Ureter (tissue), 1 donor: ENCODE results near the gene THSD4. TPM values are rescaled to one million over a fixed set of nuclear protein-coding genes. Genes with fewer than 3 reads are reported as not detected.

Experiments used
- DNase-seq: peaks from one replicate; pipeline ENCODE4 v3.0.0-alpha.2; 2020; ENCODE audit warnings: low spot score
- total RNA-seq: library from RNA; stranded (reverse); gene quantifications from one replicate; pipeline ENCODE4 v1.2.4, GENCODE V29; 2023
- donor health status: DM: yes; HTN: yes; CAD: no.

The THSD4 gene
- total RNA-seq, 1 donor from 2014 or later, result 57.9 TPM

GRCh38 chr15:71626596-71627088 lies 511.4 kb downstream of the THSD4 start:
- no peak for DNase-seq

DNA sequence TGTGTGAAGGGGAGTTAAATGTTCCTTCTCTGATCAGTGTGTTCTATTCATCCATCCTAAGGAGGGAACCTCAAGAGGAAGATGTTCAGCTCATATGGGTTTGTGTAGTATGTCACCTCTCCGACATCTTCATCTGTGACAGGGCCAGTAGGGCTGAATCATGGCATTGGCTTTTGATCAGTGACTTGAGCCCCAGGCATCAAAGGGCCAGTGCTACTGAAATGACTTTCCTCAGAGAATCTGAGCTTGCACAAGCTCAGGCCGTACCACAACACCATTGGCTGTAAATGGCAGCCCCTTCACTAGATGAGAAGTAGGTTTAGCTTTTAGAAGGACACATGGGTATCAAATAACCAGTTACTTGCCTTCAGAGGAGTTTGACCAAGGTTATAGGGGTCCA lies 511.9 kb downstream of the THSD4 start:
- no peak for DNase-seq

GRCh38 chr15:71627604-71628003 lies 512.3 kb downstream of the THSD4 start:
- no peak for DNase-seq

DNA sequence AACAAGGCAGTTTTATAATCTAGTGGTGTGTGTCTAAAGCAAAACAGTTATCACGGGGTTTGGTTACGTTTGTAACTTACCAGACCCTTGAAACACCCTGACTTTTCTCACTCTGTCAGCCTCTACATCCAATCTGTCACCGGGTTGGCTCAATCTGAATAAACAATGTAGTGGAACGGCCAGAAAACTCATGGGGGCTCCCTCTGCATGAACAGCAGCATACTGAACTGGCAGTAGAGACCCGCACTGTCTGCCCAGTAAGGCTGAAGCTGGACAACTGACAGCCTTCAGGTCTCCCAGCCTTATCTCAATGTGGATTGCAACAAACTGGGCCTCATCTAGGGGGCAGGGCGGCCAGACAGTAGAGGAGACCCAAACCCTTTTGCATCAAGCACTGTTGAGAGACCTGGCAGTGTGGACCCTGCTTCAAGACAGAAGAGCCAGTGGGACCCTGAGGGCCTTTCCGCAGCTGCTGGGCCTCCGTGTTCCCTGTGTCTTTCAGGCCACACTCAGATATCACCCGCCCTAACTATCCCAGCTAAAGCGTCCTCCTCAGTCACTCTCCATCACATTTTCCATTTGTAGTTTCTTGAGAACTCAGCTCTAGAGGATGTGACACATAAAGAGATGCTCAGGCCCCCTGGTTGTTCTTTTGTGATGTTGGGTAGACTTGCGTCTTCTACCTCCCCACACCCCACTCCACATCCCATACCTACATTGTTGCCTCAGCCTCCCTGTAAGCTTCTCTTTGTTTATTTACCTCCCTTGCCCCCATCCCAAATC lies 513.9 kb downstream of the THSD4 start:
- no peak for DNase-seq

GRCh38 chr15:71629781-71630474 lies 514.7 kb downstream of the THSD4 start:
- no peak for DNase-seq

GRCh38 chr15:71630475-71630809 lies 515.2 kb downstream of the THSD4 start:
- no peak for DNase-seq

DNA sequence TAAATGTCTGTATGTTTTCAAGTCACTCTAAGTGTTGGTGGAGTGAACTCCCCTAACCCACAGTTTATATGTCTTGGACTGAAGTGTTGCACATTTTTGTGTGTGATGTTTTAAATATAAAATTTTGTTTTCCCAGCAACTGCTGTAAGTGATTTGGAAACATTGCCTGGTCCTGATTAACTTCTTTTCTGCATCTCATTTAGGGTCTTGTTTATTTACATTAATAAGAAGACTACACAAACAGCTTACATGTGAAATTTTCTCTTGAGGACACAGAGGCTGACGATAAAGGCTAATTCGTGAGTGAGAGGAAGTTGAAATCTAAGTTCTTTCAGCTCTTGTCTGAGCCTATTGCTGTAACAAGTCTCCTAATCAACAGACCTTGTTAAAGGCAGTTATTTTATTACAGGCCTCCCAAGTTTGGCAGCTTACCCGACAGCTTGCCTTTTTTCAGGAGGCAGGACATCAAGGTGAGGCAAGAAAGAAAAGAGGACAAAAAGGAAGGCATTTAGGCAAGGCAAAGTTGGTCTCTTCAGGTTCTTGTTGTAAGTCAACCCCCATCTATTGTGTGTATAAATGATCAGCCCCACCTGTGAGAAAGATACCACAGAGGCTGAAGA lies 517.4 kb downstream of the THSD4 start:
- DNase-seq, result no peak

- no peak for DNase-seq
Measured at GRCh38 chr15:71634820-71635560, 519.7 kb downstream of the THSD4 start.

DNA sequence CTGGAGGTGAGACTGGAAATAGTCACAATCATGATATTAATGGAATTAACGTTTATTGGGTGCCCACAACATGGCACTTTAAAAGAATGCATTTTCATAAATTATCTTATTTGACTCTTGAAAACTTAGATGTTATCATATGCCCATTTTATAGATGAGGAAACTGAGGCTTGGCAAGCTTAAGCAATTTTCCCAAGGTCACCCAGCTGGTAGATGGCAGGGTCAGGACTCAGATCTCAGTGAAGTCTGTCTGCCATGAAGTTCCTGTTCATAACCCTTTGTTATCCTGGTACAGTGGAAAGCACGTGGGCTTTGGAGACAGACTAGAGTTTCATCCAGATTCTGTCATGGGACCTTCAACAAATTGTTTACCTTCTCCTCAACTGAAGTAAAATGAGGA lies 520.5 kb downstream of the THSD4 start:
- no peak for DNase-seq

GRCh38 chr15:71638876-71639275 lies 523.6 kb downstream of the THSD4 start:
- DNase-seq, result no peak

- DNase-seq, result no peak
Measured at GRCh38 chr15:71639471-71639870, 524.2 kb downstream of the THSD4 start.

DNA sequence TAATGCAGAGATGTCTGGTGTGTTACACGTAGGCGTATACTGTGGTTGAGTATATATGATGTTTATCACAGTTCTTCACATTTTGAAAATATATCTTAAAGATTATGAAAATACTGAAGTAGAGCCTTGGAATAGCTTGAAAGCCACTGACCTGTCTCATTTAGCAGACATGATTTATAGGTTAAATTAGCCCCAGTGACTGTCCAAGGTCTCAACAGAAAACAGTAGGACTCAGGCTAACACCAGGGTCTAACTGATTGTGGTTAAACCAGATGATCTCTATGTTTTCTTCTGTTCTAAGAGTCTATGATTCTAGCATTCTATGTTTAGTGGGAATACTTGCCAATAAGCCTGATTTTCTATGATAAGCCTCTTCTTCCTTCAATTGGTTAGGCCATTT lies 528.6 kb downstream of the THSD4 start:
- DNase-seq, result no peak

DNA sequence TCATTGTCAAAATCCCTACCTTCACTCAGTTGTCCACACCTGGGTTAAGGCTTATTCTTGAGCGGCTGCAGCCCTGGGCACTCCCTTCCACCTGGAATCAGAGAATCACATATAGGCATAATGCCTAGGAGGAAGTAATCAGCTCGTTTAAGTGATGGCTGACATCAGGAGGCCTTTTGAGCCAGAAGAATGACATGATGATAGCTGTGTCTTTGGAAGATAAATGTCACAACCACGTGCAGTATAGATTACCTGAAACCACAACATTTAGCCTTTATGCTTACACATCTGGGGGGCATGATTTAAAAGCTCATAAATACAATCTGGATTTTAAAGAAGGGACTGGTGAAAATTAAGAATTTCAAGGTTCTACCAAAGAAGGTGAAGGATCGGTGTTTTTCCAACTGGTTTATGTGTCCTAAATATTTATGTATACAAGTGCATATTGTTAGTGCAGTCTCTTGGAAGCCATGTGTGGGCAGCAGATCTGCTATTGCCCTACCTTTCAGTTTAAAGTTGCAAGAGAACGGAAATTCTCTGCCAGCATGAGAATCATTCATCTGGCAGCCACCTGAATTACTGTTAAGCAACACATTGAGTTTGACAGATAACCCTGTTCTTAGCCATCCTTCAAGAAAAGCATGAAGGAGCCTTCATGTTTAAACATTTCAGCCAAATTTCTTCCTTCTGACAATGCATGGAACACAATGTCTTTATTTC lies 531.7 kb downstream of the THSD4 start:
- no peak for DNase-seq

- DNase-seq, result no peak
Measured at GRCh38 chr15:71647487-71647808, 532.2 kb downstream of the THSD4 start.

GRCh38 chr15:71648095-71648494 lies 532.8 kb downstream of the THSD4 start:
- DNase-seq, result no peak

GRCh38 chr15:71649894-71650293 lies 534.6 kb downstream of the THSD4 start:
- no peak for DNase-seq

GRCh38 chr15:71650603-71651002 lies 535.3 kb downstream of the THSD4 start:
- DNase-seq, result no peak

DNA sequence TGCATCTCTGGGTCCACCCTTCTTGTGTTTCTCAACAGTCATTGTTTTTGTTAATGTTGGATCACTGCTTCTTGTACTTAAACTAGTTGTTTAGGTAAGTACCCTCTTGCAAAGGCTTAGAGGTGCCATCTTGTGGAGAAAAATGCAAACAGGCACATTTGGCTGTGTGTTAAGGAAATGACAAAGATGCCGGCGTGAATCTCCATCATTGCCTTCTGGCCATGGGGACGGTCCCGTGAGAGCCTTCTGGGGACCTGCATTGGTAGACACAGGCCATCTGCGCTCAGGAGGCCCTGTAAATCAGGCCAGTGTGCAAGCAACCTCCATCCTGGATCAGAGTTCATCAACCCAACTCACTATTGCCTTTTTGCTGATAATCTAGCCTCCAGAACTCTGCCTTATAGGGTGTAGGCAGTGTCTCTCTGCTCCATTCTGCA lies 536.5 kb downstream of the THSD4 start:
- DNase-seq, result peak; percentile 53

- no peak for DNase-seq
Measured at GRCh38 chr15:71654042-71654719, 538.9 kb downstream of the THSD4 start.

- DNase-seq, result no peak
Measured at GRCh38 chr15:71654720-71655174, 539.5 kb downstream of the THSD4 start.

DNA sequence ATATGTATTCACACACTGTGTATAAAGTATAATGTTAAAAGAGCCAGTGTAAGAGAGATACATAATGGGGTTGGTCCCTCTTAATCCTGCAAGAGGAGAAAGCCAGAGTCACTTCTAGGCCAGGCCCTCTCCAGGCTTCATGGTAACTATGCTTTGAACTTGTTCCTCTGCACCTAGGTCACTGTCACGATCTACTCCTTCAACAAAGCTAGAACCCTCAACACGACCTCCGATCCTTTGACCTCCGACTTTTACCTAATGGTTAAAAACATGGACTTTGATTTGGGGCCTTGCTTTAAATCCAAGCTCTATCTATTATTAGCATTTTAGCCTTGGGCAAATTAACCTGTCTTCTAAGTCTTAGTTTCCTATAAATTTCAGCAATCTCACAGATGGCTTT lies 541.2 kb downstream of the THSD4 start:
- no peak for DNase-seq
